Measurements from ENCODE around the gene WDR55. TPM values are rescaled to one million over a fixed set of nuclear protein-coding genes. Genes with fewer than 3 reads are reported as not detected.

The WDR55 gene
- total and polyA plus RNA-seq, 2 experiments from 2014 or later, result 9.6 to 18.0 TPM

GRCh38 chr5:140694276-140694675 is 29.6 kb downstream of the WDR55 start:
- Mint-ChIP-seq H3K27me3 (ENCODE audit: insufficient read depth, low read depth, poor library complexity) (peaks cover 8% of the 10 kb centered on the region), H3K27ac (no peak overlapping the region), H3K4me1 (peaks cover 12% of the 10 kb centered on the region), H3K9me3 (no peaks in the 10 kb centered on the region), H3K4me3 (no peak overlapping the region), H3K36me3 (ENCODE audit: low read depth) (peaks cover 54% of the 10 kb centered on the region)
- H4K20me1 ChIP-seq (replicated peaks; ENCODE audit: insufficient read depth), result peaks cover 4% of the 10 kb centered on the region; the same call in 1 of the 2 replicates
- H3F3A ChIP-seq (replicated peaks; ENCODE audit: low read depth), result peaks cover 2% of the 10 kb centered on the region; the same call in 1 of the 2 replicates
- TF ChIP-seq ZNF114 (CRISPR knock-in tag; IDR thresholded peaks at IDR 0.05), result no peak
- TF ChIP-seq EZH2 (IDR thresholded peaks at IDR 0.05; ENCODE audit: low read depth, unreplicated experiment), result no peak
- no peak for TF ChIP-seq JUNB (IDR thresholded peaks at IDR 0.05; ENCODE audit: unreplicated experiment)
- TF ChIP-seq STAT1 (IDR thresholded peaks at IDR 0.05; ENCODE audit: unreplicated experiment), result no peak
- TF ChIP-seq NANOG (IDR thresholded peaks at IDR 0.05; ENCODE audit: borderline replicate concordance), result no peak
- TF ChIP-seq, protein P1, sequence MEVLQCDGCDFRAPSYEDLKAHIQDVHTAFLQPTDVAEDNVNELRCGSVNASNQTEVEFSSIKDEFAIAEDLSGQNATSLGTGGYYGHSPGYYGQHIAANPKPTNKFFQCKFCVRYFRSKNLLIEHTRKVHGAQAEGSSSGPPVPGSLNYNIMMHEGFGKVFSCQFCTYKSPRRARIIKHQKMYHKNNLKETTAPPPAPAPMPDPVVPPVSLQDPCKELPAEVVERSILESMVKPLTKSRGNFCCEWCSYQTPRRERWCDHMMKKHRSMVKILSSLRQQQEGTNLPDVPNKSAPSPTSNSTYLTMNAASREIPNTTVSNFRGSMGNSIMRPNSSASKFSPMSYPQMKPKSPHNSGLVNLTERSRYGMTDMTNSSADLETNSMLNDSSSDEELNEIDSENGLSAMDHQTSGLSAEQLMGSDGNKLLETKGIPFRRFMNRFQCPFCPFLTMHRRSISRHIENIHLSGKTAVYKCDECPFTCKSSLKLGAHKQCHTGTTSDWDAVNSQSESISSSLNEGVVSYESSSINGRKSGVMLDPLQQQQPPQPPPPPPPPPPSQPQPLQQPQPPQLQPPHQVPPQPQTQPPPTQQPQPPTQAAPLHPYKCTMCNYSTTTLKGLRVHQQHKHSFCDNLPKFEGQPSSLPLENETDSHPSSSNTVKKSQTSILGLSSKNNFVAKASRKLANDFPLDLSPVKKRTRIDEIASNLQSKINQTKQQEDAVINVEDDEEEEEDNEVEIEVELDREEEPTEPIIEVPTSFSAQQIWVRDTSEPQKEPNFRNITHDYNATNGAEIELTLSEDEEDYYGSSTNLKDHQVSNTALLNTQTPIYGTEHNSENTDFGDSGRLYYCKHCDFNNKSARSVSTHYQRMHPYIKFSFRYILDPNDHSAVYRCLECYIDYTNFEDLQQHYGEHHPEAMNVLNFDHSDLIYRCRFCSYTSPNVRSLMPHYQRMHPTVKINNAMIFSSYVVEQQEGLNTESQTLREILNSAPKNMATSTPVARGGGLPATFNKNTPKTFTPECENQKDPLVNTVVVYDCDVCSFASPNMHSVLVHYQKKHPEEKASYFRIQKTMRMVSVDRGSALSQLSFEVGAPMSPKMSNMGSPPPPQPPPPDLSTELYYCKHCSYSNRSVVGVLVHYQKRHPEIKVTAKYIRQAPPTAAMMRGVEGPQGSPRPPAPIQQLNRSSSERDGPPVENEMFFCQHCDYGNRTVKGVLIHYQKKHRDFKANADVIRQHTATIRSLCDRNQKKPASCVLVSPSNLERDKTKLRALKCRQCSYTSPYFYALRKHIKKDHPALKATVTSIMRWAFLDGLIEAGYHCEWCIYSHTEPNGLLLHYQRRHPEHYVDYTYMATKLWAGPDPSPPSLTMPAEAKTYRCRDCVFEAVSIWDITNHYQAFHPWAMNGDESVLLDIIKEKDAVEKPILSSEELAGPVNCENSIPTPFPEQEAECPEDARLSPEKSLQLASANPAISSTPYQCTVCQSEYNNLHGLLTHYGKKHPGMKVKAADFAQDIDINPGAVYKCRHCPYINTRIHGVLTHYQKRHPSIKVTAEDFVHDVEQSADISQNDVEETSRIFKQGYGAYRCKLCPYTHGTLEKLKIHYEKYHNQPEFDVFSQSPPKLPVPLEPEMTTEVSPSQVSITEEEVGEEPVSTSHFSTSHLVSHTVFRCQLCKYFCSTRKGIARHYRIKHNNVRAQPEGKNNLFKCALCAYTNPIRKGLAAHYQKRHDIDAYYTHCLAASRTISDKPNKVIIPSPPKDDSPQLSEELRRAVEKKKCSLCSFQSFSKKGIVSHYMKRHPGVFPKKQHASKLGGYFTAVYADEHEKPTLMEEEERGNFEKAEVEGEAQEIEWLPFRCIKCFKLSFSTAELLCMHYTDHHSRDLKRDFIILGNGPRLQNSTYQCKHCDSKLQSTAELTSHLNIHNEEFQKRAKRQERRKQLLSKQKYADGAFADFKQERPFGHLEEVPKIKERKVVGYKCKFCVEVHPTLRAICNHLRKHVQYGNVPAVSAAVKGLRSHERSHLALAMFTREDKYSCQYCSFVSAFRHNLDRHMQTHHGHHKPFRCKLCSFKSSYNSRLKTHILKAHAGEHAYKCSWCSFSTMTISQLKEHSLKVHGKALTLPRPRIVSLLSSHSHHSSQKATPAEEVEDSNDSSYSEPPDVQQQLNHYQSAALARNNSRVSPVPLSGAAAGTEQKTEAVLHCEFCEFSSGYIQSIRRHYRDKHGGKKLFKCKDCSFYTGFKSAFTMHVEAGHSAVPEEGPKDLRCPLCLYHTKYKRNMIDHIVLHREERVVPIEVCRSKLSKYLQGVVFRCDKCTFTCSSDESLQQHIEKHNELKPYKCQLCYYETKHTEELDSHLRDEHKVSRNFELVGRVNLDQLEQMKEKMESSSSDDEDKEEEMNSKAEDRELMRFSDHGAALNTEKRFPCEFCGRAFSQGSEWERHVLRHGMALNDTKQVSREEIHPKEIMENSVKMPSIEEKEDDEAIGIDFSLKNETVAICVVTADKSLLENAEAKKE (CRISPR knock-in tag; IDR thresholded peaks at IDR 0.05), result no peak
- no peak for TF ChIP-seq CTCF (conservative IDR thresholded peaks at IDR 0.05; ENCODE audit: low read depth in 2 of 2)
- TF ChIP-seq ZNF331 (CRISPR knock-in tag; IDR thresholded peaks at IDR 0.05; ENCODE audit: low read depth), result no peak
- TF ChIP-seq CREB1 (CRISPR knock-in tag; IDR thresholded peaks at IDR 0.05; ENCODE audit: low read depth), result no peak
- TF ChIP-seq, protein P2, sequence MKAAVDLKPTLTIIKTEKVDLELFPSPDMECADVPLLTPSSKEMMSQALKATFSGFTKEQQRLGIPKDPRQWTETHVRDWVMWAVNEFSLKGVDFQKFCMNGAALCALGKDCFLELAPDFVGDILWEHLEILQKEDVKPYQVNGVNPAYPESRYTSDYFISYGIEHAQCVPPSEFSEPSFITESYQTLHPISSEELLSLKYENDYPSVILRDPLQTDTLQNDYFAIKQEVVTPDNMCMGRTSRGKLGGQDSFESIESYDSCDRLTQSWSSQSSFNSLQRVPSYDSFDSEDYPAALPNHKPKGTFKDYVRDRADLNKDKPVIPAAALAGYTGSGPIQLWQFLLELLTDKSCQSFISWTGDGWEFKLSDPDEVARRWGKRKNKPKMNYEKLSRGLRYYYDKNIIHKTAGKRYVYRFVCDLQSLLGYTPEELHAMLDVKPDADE (IDR thresholded peaks at IDR 0.05), result no peak
- TF ChIP-seq EZH2phosphoT487 (IDR thresholded peaks at IDR 0.05; ENCODE audit: unreplicated experiment), result no peak
- no peak for TF ChIP-seq REST (IDR thresholded peaks at IDR 0.05; ENCODE audit: unreplicated experiment)
- TF ChIP-seq POLR2AphosphoS5 (IDR thresholded peaks at IDR 0.05; ENCODE audit: low read depth), result no peak
- H3K27ac ChIP-seq (ENCODE audit: low read depth), result no peak overlapping the region
- H3K79me2 ChIP-seq (replicated peaks; ENCODE audit: insufficient read depth), result peaks cover 40% of the 10 kb centered on the region
- H3K4me2 ChIP-seq, result no peak overlapping the region
- no peak for DNase-seq (ENCODE audit: low spot score)
- H3K9me2 ChIP-seq (ENCODE audit: insufficient read depth), result no peaks in the 10 kb centered on the region
- no peaks in the 10 kb centered on the region for H3K27me3 ChIP-seq (ENCODE audit: insufficient read depth)
- peaks cover 28% of the 10 kb centered on the region; the same call in 1 of the 2 replicates for H3K36me3 ChIP-seq (ENCODE audit: insufficient read depth)
- no peak overlapping the region for H2AFZ ChIP-seq
- peaks cover 7% of the 10 kb centered on the region for H3K4me1 ChIP-seq (ENCODE audit: insufficient read depth)
- no peak overlapping the region for H3K4me3 ChIP-seq
- ATAC-seq, result no peak
